B cell (primary cell): ENCODE data around the gene TTC28. TPM values are rescaled to one million over a fixed set of nuclear protein-coding genes. Genes with fewer than 3 reads are reported as not detected.

Experiments
- ATAC-seq: fragments of 200-7000 bp; cut with Tn5 transposase; one replicate; pipeline ENCODE4 v1.10.0; 2021; ENCODE audit warnings: low read depth, mild to moderate bottlenecking, moderate number of reproducible peaks, moderate library complexity
- CTCF ChIA-PET: fragments of 350-600 bp; sonication (Branson Sonifier 250); formaldehyde crosslinking; loops from one replicate; lab custom pipeline; 2021; ENCODE audit warnings: antibody characterized with exemption, inconsistent platforms; lab: Charles Lee
- POLR2A ChIA-PET: fragments of 350-600 bp; sonication (Branson Sonifier 250); formaldehyde crosslinking; loops from one replicate; lab custom pipeline; 2021; ENCODE audit warnings: antibody characterized with exemption; lab: Charles Lee
- DNase-seq: peaks from one replicate; pipeline ENCODE4 v3.0.0; 2013
- H2AFZ ChIP-seq: 2 replicates; pipeline ENCODE4 v1.6.1; 2012; ENCODE audit warnings: mild to moderate bottlenecking, low read depth, low read length; ENCODE audit not compliant: insufficient read depth, poor library complexity, severe bottlenecking
- H3K27ac ChIP-seq, 2 donors: 1 replicate in 1 of 2; 2 replicates in 1 of 2; pipeline ENCODE4 v1.5.1; 2012 to 2013; ENCODE audit warnings: low read length in 2 of 2, mild to moderate bottlenecking in 2 of 2, moderate library complexity in 1 of 2
- H3K27me3 ChIP-seq, 4 experiments: fragments of 200-600 bp in 1 of 4; sonication (generic) in 1 of 4; replicated peaks in 1 of 4; 1 replicate in 2 of 4; 2 replicates in 2 of 4; pipeline versions ENCODE4 v1.6.1 to v1.7.0; 2013 to 2016; ENCODE audit warnings: low read length in 3 of 4, mild to moderate bottlenecking in 2 of 4, mixed read lengths in 1 of 4, moderate library complexity in 1 of 4; ENCODE audit not compliant: insufficient read depth in 4 of 4, control insufficient read depth in 3 of 4; ENCODE audit errors: control extremely low read depth in 1 of 4
- H3K36me3 ChIP-seq, 2 experiments: replicated peaks in 1 of 2; 1 replicate in 1 of 2; 2 replicates in 1 of 2; pipeline versions ENCODE4 v1.6.1 to v1.7.1; 2013; ENCODE audit warnings: low read length in 1 of 2; ENCODE audit not compliant: insufficient read depth in 2 of 2, control insufficient read depth in 1 of 2; ENCODE audit errors: control extremely low read depth in 1 of 2, extremely low read depth in 1 of 2
- H3K4me1 ChIP-seq, 2 donors: fragments of 200-600 bp in 1 of 2; sonication (generic) in 1 of 2; 1 replicate in 1 of 2; 2 replicates in 1 of 2; pipeline versions ENCODE4 v1.5.1 to v1.6.1; 2013 to 2017; ENCODE audit warnings: low read length in 2 of 2; ENCODE audit not compliant: control insufficient read depth in 2 of 2, insufficient read depth in 2 of 2
- H3K4me2 ChIP-seq: replicated peaks from 2 replicates; pipeline ENCODE3; 2012; ENCODE audit warnings: mild to moderate bottlenecking, low read depth, low read length; ENCODE audit not compliant: poor library complexity, severe bottlenecking
- H3K4me3 ChIP-seq, 5 experiments: fragments of 200-600 bp in 1 of 5; sonication (generic) in 1 of 5; 1 replicate in 3 of 5; 2 replicates in 2 of 5; pipeline versions ENCODE4 v1.5.1 to v1.7.0; 2011 to 2016; ENCODE audit warnings: low read length in 4 of 5, mild to moderate bottlenecking in 4 of 5, low read depth in 2 of 5, control low read depth in 1 of 5, moderate library complexity in 1 of 5; ENCODE audit not compliant: insufficient read depth in 1 of 5; ENCODE audit errors: control extremely low read depth in 1 of 5, extremely low read depth in 1 of 5
- H3K79me2 ChIP-seq: fragments of 200-600 bp; sonication (generic); one replicate; pipeline ENCODE4 v1.6.0; 2016; ENCODE audit warnings: low read length; ENCODE audit not compliant: control insufficient read depth, insufficient read depth
- H3K9ac ChIP-seq: fragments of 200-600 bp; sonication (generic); 2 replicates; pipeline ENCODE4 v1.6.1; 2017; ENCODE audit warnings: mild to moderate bottlenecking, low read length, moderate library complexity
- H3K9me3 ChIP-seq, 3 donors: one replicate each; pipeline versions ENCODE4 v1.6.1 to v1.7.1; 2013; ENCODE audit warnings: low read length in 2 of 3; ENCODE audit not compliant: control insufficient read depth in 2 of 3, insufficient read depth in 1 of 3; ENCODE audit errors: control extremely low read depth in 1 of 3
- H4K20me1 ChIP-seq: 2 replicates; pipeline ENCODE4 v1.6.0; 2012; ENCODE audit warnings: mild to moderate bottlenecking, low read length; ENCODE audit not compliant: insufficient read depth, control insufficient read depth, poor library complexity, severe bottlenecking
- H3K27ac Mint-ChIP-seq: one replicate; pipeline ENCODE4 v1.8.0; 2021; ENCODE audit warnings: mixed read lengths
- H3K27me3 Mint-ChIP-seq: one replicate; pipeline ENCODE4 v1.8.0; 2021; ENCODE audit warnings: mixed read lengths
- H3K4me1 Mint-ChIP-seq: one replicate; pipeline ENCODE4 v1.8.0; 2021; ENCODE audit warnings: mixed read lengths
- H3K4me3 Mint-ChIP-seq: one replicate; pipeline ENCODE4 v1.8.0; 2021; ENCODE audit warnings: mixed read lengths
- H3K9me3 Mint-ChIP-seq: one replicate; pipeline ENCODE4 v1.8.0; 2022; ENCODE audit warnings: mixed read lengths; ENCODE audit not compliant: insufficient read depth
- EZH2 ChIP-seq: IDR thresholded peaks from 2 replicates; pipeline ENCODE4 v1.6.1; 2012; ENCODE audit warnings: borderline replicate concordance, low read depth, mild to moderate bottlenecking, moderate library complexity, low read length; ENCODE audit not compliant: insufficient read depth, poor library complexity, severe bottlenecking
- WGBS: methylation state at CpG from one replicate; pipeline ENCODE4 v1.1.5; 2013; ENCODE audit warnings: missing lambda C conversion rate; ENCODE audit not compliant: insufficient coverage; 5-methylcytosine and 5-hydroxymethylcytosine counted together
- intact Hi-C: fragments of 100-400 bp; cut with micrococcal nuclease; formaldehyde crosslinking; loops from one replicate; pipeline ENCODE4 v1.10.0; 2022
- polyA plus RNA-seq: library from polyadenylated mRNA; depleted of rRNA; stranded (reverse); fragments of >200 nt; gene quantifications from 2 replicates; pipeline ENCODE4 v1.2.3, GENCODE V29; 2012
- total RNA-seq, 2 donors: library from RNA; stranded (reverse); fragments of 120-200 nt in 1 of 2; gene quantifications; 1 replicate in 1 of 2; 2 replicates in 1 of 2; pipeline versions ENCODE4 v1.2.3 to v1.2.4, GENCODE V29; 2013 to 2022
- TF ChIP-seq, protein P1 (sequence below): fragments of 200-600 bp; IDR thresholded peaks from one replicate; pipeline ENCODE4 v1.8.0; 2022; ENCODE audit warnings: antibody characterized with exemption, mild to moderate bottlenecking

The TTC28 gene
- total and polyA plus RNA-seq, 2 donors (not counting 1 experiment from before 2014, with no cell fraction given), result 4.5 to 7.3 TPM

DNA sequence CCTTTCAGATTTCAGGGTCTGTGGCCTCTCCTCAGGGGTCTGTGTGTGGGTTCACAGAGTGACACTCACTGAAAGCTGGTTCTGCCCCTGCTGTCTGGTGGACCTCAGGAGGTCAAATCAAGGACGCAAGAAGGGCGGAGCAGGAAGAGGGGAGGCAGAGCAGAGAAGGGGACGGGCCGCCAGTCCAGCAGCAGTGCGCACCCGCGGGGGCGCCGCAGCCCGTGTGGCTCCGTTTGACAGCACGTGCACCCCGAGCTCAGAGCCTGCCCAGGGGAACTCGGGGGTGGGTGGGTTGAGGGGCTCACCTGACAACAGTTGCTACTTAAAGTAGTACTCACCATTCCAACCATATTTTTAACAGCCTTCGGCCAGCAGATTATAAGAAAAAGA is 689.2 kb downstream of the TTC28 start:
- ChIA-PET POLR2A (no interaction called here), CTCF (no interaction called here)
- no peak overlapping the region for H3K4me3 ChIP-seq
- H2AFZ ChIP-seq, result no peak overlapping the region
- H3K9me3 Mint-ChIP-seq, result no peaks in the 10 kb centered on the region
- H3K4me1 Mint-ChIP-seq, result peaks cover 3% of the 10 kb centered on the region
- no peak overlapping the region for H3K27ac ChIP-seq
- no peaks in the 10 kb centered on the region for H3K79me2 ChIP-seq
- no peaks in the 10 kb centered on the region for H3K9me3 ChIP-seq
- no peak overlapping the region for H3K4me2 ChIP-seq
- peaks cover 0 to 2% of the 10 kb centered on the region in 2 donors for H3K4me1 ChIP-seq
- H3K27me3 Mint-ChIP-seq, result no peaks in the 10 kb centered on the region
- 93% methylated on average over 3 of the region's 15 CpGs for WGBS
- H3K27me3 ChIP-seq, result no peaks in the 10 kb centered on the region
- intact Hi-C loops, result no loop called here
- H4K20me1 ChIP-seq, result no peaks in the 10 kb centered on the region
- no peak for DNase-seq
- H3K36me3 ChIP-seq, result no peaks in the 10 kb centered on the region
- H3K9ac ChIP-seq, result no peak overlapping the region
- TF ChIP-seq, protein P1, sequence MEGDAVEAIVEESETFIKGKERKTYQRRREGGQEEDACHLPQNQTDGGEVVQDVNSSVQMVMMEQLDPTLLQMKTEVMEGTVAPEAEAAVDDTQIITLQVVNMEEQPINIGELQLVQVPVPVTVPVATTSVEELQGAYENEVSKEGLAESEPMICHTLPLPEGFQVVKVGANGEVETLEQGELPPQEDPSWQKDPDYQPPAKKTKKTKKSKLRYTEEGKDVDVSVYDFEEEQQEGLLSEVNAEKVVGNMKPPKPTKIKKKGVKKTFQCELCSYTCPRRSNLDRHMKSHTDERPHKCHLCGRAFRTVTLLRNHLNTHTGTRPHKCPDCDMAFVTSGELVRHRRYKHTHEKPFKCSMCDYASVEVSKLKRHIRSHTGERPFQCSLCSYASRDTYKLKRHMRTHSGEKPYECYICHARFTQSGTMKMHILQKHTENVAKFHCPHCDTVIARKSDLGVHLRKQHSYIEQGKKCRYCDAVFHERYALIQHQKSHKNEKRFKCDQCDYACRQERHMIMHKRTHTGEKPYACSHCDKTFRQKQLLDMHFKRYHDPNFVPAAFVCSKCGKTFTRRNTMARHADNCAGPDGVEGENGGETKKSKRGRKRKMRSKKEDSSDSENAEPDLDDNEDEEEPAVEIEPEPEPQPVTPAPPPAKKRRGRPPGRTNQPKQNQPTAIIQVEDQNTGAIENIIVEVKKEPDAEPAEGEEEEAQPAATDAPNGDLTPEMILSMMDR, result no peak
- TF ChIP-seq EZH2, result no peak
- no peak overlapping the region for H3K4me3 Mint-ChIP-seq
- no peak for ATAC-seq
- H3K27ac Mint-ChIP-seq, result no peak overlapping the region

- ChIA-PET CTCF (no interaction called here), POLR2A (no interaction called here)
- no peaks in the 10 kb centered on the region for H3K27me3 ChIP-seq
- intact Hi-C loops, result no loop called here
- peaks cover 0 to 2% of the 10 kb centered on the region in 2 donors for H3K4me1 ChIP-seq
- Mint-ChIP-seq H3K4me1 (peaks cover 3% of the 10 kb centered on the region), H3K27ac (no peak overlapping the region), H3K4me3 (no peak overlapping the region), H3K9me3 (no peaks in the 10 kb centered on the region), H3K27me3 (no peaks in the 10 kb centered on the region)
- TF ChIP-seq EZH2, result no peak
- no peak for ATAC-seq
- WGBS, result 98% methylated on average over 9 of the region's 15 CpGs
- no peaks in the 10 kb centered on the region for H3K9me3 ChIP-seq
- no peak overlapping the region for H2AFZ ChIP-seq
- H3K36me3 ChIP-seq, result no peaks in the 10 kb centered on the region
- no peak for DNase-seq
- no peaks in the 10 kb centered on the region for H3K79me2 ChIP-seq
- H3K4me2 ChIP-seq, result no peak overlapping the region
- no peak overlapping the region for H3K9ac ChIP-seq
- H3K4me3 ChIP-seq, result no peak overlapping the region
- H4K20me1 ChIP-seq, result no peaks in the 10 kb centered on the region
- no peak overlapping the region for H3K27ac ChIP-seq
These were observed 689.7 kb downstream of the TTC28 start for GRCh38 chr22:27989758-27990450.
